Left ventricle myocardium superior (tissue), 1 donor: ENCODE results near the gene FANCC. TPM values are rescaled to one million over a fixed set of nuclear protein-coding genes. Genes with fewer than 3 reads are reported as not detected.
"Not testable (repeated sequence)": the region's sequence is repeated elsewhere in the genome, so short reads cannot be mapped to it uniquely, and the experiment has no call there.

Experiments
- ATAC-seq: fragments of 200-7000 bp; cut with Tn5 transposase; one replicate; pipeline ENCODE4 v1.9.1; 2020; ENCODE audit warnings: mild to moderate bottlenecking, moderate library complexity
- DNase-seq: peaks from one replicate; pipeline ENCODE4 v3.0.0-alpha.2; 2020
- intact Hi-C: fragments of 100-400 bp; cut with micrococcal nuclease; formaldehyde crosslinking; loops from one replicate; pipeline ENCODE4 v1.11.0; 2022
- total RNA-seq: library from RNA; stranded (reverse); fragmentation: NEBNext Ultra II Directional; extraction: Animal tissue kit (Norgen Biotek cat#: 25700); gene quantifications from one replicate; pipeline ENCODE4 v1.2.1, GENCODE V29; 2021
- donor health status: DM: no; HTN: yes; CAD: no; lungs with severe emphysema.

The FANCC gene
- total RNA-seq, 1 donor from 2014 or later, result 5.9 TPM

- DNase-seq (no peak), ATAC-seq (no peak)
- intact Hi-C loops, result no loop called here
These were observed 52.4 kb downstream of the FANCC start for GRCh38 chr9:95264954-95265615.

GRCh38 chr9:95261890-95262289, 55.6 kb downstream of the FANCC start:
- no peak for ATAC-seq
- DNase-seq, result no peak
- intact Hi-C loops, result no loop called here

GRCh38 chr9:95250462-95251221, 66.9 kb downstream of the FANCC start:
- no peak for ATAC-seq
- intact Hi-C loops, result no loop called here
- no peak for DNase-seq

GRCh38 chr9:95249986-95250385, 67.5 kb downstream of the FANCC start:
- intact Hi-C loops, result no loop called here
- DNase-seq (no peak), ATAC-seq (no peak)

- no peak for ATAC-seq
- intact Hi-C loops, result no loop called here
These were observed 71.0 kb downstream of the FANCC start for GRCh38 chr9:95246547-95246946.

GRCh38 chr9:95242613-95243012, 74.9 kb downstream of the FANCC start:
- intact Hi-C loops, result no loop called here
- ATAC-seq (no peak), DNase-seq (no peak)

More at GRCh38 chr9:95246547-95246946, 71.0 kb downstream of the FANCC start:
- no peak for DNase-seq

GRCh38 chr9:95239071-95239470, 78.4 kb downstream of the FANCC start:
- DNase-seq (no peak), ATAC-seq (no peak)
- intact Hi-C loops, result no loop called here

- intact Hi-C loops, result no loop called here
- ATAC-seq (no peak), DNase-seq (no peak)
These were observed 80.2 kb downstream of the FANCC start for GRCh38 chr9:95237336-95237735.

GRCh38 chr9:95230046-95230445, 87.5 kb downstream of the FANCC start:
- no peak for ATAC-seq
- intact Hi-C loops, result no loop called here
- DNase-seq, result no peak

GRCh38 chr9:95229230-95229915, 88.1 kb downstream of the FANCC start:
- no peak for DNase-seq
- intact Hi-C loops, result no loop called here
- no peak for ATAC-seq

- intact Hi-C loops, result no loop called here
- DNase-seq (no peak), ATAC-seq (no peak)
These were observed 90.6 kb downstream of the FANCC start for GRCh38 chr9:95226921-95227320.

GRCh38 chr9:95225726-95226106, 91.8 kb downstream of the FANCC start:
- no peak for ATAC-seq
- no peak for DNase-seq
- intact Hi-C loops, result no loop called here

GRCh38 chr9:95225076-95225725, 92.3 kb downstream of the FANCC start:
- DNase-seq, result no peak
- no peak for ATAC-seq
- intact Hi-C loops, result no loop called here

GRCh38 chr9:95224376-95225019, 93.0 kb downstream of the FANCC start:
- no peak for DNase-seq
- intact Hi-C loops, result no loop called here
- ATAC-seq, result no peak

- DNase-seq, ATAC-seq, intact Hi-C loops: not testable (repeated sequence)
These were observed 97.2 kb downstream of the FANCC start for GRCh38 chr9:95220352-95220751.

GRCh38 chr9:95218773-95219172, 98.7 kb downstream of the FANCC start:
- intact Hi-C loops, result no loop called here
- ATAC-seq (no peak), DNase-seq (no peak)

- intact Hi-C loops, result no loop called here
- ATAC-seq, result no peak
These were observed 99.6 kb downstream of the FANCC start for GRCh38 chr9:95217936-95218335.

GRCh38 chr9:95215336-95215898, 102.1 kb downstream of the FANCC start:
- DNase-seq (no peak), ATAC-seq (no peak)
- intact Hi-C loops, result no loop called here

More at GRCh38 chr9:95217936-95218335, 99.6 kb downstream of the FANCC start:
- DNase-seq, result no peak

- intact Hi-C loops, result no loop called here
- ATAC-seq (no peak), DNase-seq (no peak)
These were observed 104.4 kb downstream of the FANCC start for GRCh38 chr9:95213117-95213516.
